ENCODE data around the gene PLCB1. TPM values are rescaled to one million over a fixed set of nuclear protein-coding genes. Genes with fewer than 3 reads are reported as not detected.

PLCB1 gene
- total RNA-seq, 1 experiment from 2014 or later, result 11.3 TPM

DNA sequence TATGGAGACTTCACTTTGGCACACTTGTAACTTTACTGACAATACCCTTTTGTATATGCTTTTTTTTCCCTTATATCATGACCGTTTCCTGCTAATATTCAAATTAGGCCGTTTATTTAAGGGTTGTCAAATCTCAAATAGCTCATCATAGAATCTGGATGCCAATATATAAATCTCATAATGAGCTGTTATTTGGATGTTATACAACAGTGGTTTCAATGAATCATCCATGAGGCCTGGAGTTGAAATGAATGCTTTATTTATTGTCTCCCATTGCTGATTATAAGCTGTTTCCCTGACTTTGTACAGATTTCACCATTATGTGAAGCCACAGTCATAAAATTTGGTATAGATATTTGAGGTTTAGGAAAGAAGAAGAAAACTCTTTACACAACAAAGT, 256.1 kb downstream of the PLCB1 start:
- ATAC-seq, result no peak
- ChIA-PET POLR2A (no interaction called here), CTCF (interaction anchor here (0.8 kb wide), 1 partner anchor 333 kb away, joined by 3 read pairs; no protein-coding TSS in a partner anchor)
- no peak for DNase-seq (ENCODE audit: low spot score)
- peaks cover 7% of the 10 kb centered on the region for H3K4me1 Mint-ChIP-seq
- no peaks in the 10 kb centered on the region for H3K36me3 Mint-ChIP-seq
- no peak overlapping the region for H3K27ac Mint-ChIP-seq
- no peaks in the 10 kb centered on the region for H3K27me3 Mint-ChIP-seq (ENCODE audit: low read depth)
- peaks cover 12% of the 10 kb centered on the region for H3K9me3 Mint-ChIP-seq
- no peak overlapping the region for H3K4me3 Mint-ChIP-seq
- TF ChIP-seq MXD4 (CRISPR knock-in tag; IDR thresholded peaks at IDR 0.05; ENCODE audit: borderline replicate concordance) (no peak), TP53 (CRISPR knock-in tag; IDR thresholded peaks at IDR 0.05) (no peak), ZNF423 (CRISPR knock-in tag; IDR thresholded peaks at IDR 0.05) (no peak), PRDM15 (CRISPR knock-in tag; IDR thresholded peaks at IDR 0.05) (no peak), ZNF396 (CRISPR knock-in tag; IDR thresholded peaks at IDR 0.05; ENCODE audit: borderline replicate concordance) (no peak), HMGA2 (CRISPR knock-in tag; IDR thresholded peaks at IDR 0.05) (no peak), ETV6 (CRISPR knock-in tag; IDR thresholded peaks at IDR 0.05) (no peak), USF2 (CRISPR knock-in tag; IDR thresholded peaks at IDR 0.05) (no peak), SP1 (CRISPR knock-in tag; conservative IDR thresholded peaks at IDR 0.05) (no peak), GTF2I (CRISPR knock-in tag; conservative IDR thresholded peaks at IDR 0.05) (no peak), ZNF416 (CRISPR knock-in tag; IDR thresholded peaks at IDR 0.05) (no peak), IRF2 (CRISPR knock-in tag; IDR thresholded peaks at IDR 0.05; ENCODE audit: borderline replicate concordance, low read depth) (no peak), CBFB (CRISPR knock-in tag; IDR thresholded peaks at IDR 0.05; ENCODE audit: low read depth) (no peak), ZNF671 (CRISPR knock-in tag; IDR thresholded peaks at IDR 0.05) (no peak), ZNF138 (CRISPR knock-in tag; conservative IDR thresholded peaks at IDR 0.05) (no peak), ATF1 (CRISPR knock-in tag; IDR thresholded peaks at IDR 0.05) (no peak), E2F4 (CRISPR knock-in tag; IDR thresholded peaks at IDR 0.05; ENCODE audit: borderline replicate concordance, low read depth) (no peak)
- TF ChIP-seq, protein P1, sequence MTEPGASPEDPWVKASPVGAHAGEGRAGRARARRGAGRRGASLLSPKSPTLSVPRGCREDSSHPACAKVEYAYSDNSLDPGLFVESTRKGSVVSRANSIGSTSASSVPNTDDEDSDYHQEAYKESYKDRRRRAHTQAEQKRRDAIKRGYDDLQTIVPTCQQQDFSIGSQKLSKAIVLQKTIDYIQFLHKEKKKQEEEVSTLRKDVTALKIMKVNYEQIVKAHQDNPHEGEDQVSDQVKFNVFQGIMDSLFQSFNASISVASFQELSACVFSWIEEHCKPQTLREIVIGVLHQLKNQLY (CRISPR knock-in tag; IDR thresholded peaks at IDR 0.05), result no peak
- TF ChIP-seq, protein P2, sequence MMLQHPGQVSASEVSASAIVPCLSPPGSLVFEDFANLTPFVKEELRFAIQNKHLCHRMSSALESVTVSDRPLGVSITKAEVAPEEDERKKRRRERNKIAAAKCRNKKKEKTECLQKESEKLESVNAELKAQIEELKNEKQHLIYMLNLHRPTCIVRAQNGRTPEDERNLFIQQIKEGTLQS (CRISPR knock-in tag; conservative IDR thresholded peaks at IDR 0.05), result no peak

DNA sequence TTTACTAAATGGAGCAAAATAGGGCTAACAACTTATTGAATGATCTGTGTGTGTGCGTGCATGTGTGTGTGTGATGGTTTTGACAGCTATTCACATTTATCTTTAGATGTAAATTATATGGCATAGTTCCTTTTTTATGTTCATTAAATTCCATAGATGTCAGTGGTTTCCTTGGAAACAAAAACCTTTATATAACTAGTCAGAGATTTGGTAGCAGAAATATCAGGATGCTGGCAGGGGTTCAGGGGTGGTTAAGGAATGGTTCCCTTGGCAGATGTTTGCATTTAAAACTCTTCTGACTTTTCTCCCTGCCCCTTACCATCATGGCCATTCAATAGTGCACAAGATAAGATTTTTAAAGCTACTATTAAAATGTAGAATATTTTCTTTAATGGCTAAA, 256.6 kb downstream of the PLCB1 start:
- Mint-ChIP-seq H3K36me3 (no peaks in the 10 kb centered on the region), H3K9me3 (peaks cover 8% of the 10 kb centered on the region; the same call in 1 of the 2 replicates), H3K4me1 (peaks cover 7% of the 10 kb centered on the region), H3K27ac (no peak overlapping the region), H3K4me3 (no peak overlapping the region), H3K27me3 (ENCODE audit: low read depth) (no peaks in the 10 kb centered on the region)
- CTCF ChIA-PET, result no interaction called here
- POLR2A ChIA-PET, result no interaction called here
- DNase-seq (ENCODE audit: low spot score) (no peak), ATAC-seq (no peak)
- TF ChIP-seq ATF1 (CRISPR knock-in tag; IDR thresholded peaks at IDR 0.05), result no peak
- TF ChIP-seq, protein P3, sequence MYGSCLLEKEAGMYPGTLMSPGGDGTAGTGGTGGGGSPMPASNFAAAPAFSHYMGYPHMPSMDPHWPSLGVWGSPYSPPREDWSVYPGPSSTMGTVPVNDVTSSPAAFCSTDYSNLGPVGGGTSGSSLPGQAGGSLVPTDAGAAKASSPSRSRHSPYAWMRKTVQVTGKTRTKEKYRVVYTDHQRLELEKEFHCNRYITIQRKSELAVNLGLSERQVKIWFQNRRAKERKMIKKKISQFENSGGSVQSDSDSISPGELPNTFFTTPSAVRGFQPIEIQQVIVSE (CRISPR knock-in tag; IDR thresholded peaks at IDR 0.05; ENCODE audit: borderline replicate concordance), result no peak
- TF ChIP-seq CREB1 (CRISPR knock-in tag; IDR thresholded peaks at IDR 0.05), result no peak
- no peak for TF ChIP-seq PREB (CRISPR knock-in tag; IDR thresholded peaks at IDR 0.05; ENCODE audit: borderline replicate concordance)
- TF ChIP-seq, protein P4, sequence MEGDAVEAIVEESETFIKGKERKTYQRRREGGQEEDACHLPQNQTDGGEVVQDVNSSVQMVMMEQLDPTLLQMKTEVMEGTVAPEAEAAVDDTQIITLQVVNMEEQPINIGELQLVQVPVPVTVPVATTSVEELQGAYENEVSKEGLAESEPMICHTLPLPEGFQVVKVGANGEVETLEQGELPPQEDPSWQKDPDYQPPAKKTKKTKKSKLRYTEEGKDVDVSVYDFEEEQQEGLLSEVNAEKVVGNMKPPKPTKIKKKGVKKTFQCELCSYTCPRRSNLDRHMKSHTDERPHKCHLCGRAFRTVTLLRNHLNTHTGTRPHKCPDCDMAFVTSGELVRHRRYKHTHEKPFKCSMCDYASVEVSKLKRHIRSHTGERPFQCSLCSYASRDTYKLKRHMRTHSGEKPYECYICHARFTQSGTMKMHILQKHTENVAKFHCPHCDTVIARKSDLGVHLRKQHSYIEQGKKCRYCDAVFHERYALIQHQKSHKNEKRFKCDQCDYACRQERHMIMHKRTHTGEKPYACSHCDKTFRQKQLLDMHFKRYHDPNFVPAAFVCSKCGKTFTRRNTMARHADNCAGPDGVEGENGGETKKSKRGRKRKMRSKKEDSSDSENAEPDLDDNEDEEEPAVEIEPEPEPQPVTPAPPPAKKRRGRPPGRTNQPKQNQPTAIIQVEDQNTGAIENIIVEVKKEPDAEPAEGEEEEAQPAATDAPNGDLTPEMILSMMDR (IDR thresholded peaks at IDR 0.05), result no peak
- TF ChIP-seq ZNF317 (CRISPR knock-in tag; IDR thresholded peaks at IDR 0.05; ENCODE audit: borderline replicate concordance, low read depth), result no peak
- TF ChIP-seq, protein P5, sequence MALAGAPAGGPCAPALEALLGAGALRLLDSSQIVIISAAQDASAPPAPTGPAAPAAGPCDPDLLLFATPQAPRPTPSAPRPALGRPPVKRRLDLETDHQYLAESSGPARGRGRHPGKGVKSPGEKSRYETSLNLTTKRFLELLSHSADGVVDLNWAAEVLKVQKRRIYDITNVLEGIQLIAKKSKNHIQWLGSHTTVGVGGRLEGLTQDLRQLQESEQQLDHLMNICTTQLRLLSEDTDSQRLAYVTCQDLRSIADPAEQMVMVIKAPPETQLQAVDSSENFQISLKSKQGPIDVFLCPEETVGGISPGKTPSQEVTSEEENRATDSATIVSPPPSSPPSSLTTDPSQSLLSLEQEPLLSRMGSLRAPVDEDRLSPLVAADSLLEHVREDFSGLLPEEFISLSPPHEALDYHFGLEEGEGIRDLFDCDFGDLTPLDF (CRISPR knock-in tag; IDR thresholded peaks at IDR 0.05), result no peak
- no peak for TF ChIP-seq NFE2L1 (CRISPR knock-in tag; IDR thresholded peaks at IDR 0.05)
- no peak for TF ChIP-seq HMGA2 (CRISPR knock-in tag; IDR thresholded peaks at IDR 0.05)

All from WTC11 (cell line).